Naive B cell (primary cell): ENCODE results near the gene SEMA7A. TPM values are rescaled to one million over a fixed set of nuclear protein-coding genes. Genes with fewer than 3 reads are reported as not detected.

Experiments
- ATAC-seq, 2 donors: fragments of 150-1000 bp; cut with Tn5 transposase; 2 replicates each; pipeline ENCODE4 v1.10.0; 2021; ENCODE audit warnings: low read depth in 2 of 2, mild to moderate bottlenecking in 2 of 2, moderate library complexity in 2 of 2
- DNase-seq: peaks from one replicate; pipeline ENCODE4 v3.0.0; 2022
- H3K27ac Mint-ChIP-seq, 6 donors: one replicate each; pipeline ENCODE4 v1.8.0; 2020 to 2022; ENCODE audit warnings: mild to moderate bottlenecking in 6 of 6, mixed read lengths in 6 of 6, moderate library complexity in 5 of 6, inconsistent platforms in 2 of 6
- H3K27me3 Mint-ChIP-seq, 3 donors: one replicate each; pipeline ENCODE4 v1.8.0; 2021 to 2022; ENCODE audit warnings: mixed read lengths in 3 of 3, mild to moderate bottlenecking in 1 of 3
- H3K36me3 Mint-ChIP-seq, 2 donors: one replicate each; pipeline ENCODE4 v1.8.0; 2020 to 2022; ENCODE audit warnings: mixed read lengths in 2 of 2, inconsistent platforms in 1 of 2, mild to moderate bottlenecking in 1 of 2
- H3K4me1 Mint-ChIP-seq, 3 donors: one replicate each; pipeline ENCODE4 v1.8.0; 2020 to 2022; ENCODE audit warnings: mixed read lengths in 3 of 3, inconsistent platforms in 1 of 3, mild to moderate bottlenecking in 1 of 3, moderate library complexity in 1 of 3
- H3K4me3 Mint-ChIP-seq, 8 donors: one replicate each; pipeline ENCODE4 v1.8.0; 2020 to 2022; ENCODE audit warnings: mild to moderate bottlenecking in 8 of 8, mixed read lengths in 8 of 8, moderate library complexity in 8 of 8, inconsistent platforms in 2 of 8
- H3K9me3 Mint-ChIP-seq, 7 donors: one replicate each; pipeline ENCODE4 v1.8.0; 2020 to 2022; ENCODE audit warnings: mixed read lengths in 7 of 7, mild to moderate bottlenecking in 5 of 7, inconsistent platforms in 2 of 7, moderate library complexity in 1 of 7
- polyA plus RNA-seq, 6 donors: library from polyadenylated mRNA; unstranded; fragments of 300-500 nt; fragmentation: Illumina TruSeq; gene quantifications; one replicate each; pipeline ENCODE4 v1.2.3, GENCODE V29; 2021; ENCODE audit warnings: low read depth in 6 of 6

Gene SEMA7A
- polyA plus RNA-seq, 6 donors from 2014 or later = 0.10 to 1.5 (median 0.62) TPM; not detected in 1

- H3K27ac Mint-ChIP-seq = peak overlapping the region; percentile 32 to 86 (median 66)
- ATAC-seq (no peak), DNase-seq (no peak)
- peaks cover 0 to 11% of the 10 kb centered on the region in 2 donors for H3K36me3 Mint-ChIP-seq
- H3K4me1 Mint-ChIP-seq = peaks cover 75 to 92% (median 89%) of the 10 kb centered on the region in 3 donors
- peak overlapping the region in 5 of 8 donors; percentile 9 to 59 (median 23) for H3K4me3 Mint-ChIP-seq
- no peaks in the 10 kb centered on the region for H3K9me3 Mint-ChIP-seq
- H3K27me3 Mint-ChIP-seq = no peaks in the 10 kb centered on the region
Measured at GRCh38 chr15:74423431-74424257, 10.1 kb downstream of the SEMA7A start.

GRCh38 chr15:74422652-74423430 lies 10.9 kb downstream of the SEMA7A start:
- peak overlapping the region; percentile 26 to 86 (median 72) for H3K27ac Mint-ChIP-seq
- H3K4me3 Mint-ChIP-seq = peak overlapping the region in 5 of 8 donors; percentile 42 to 73 (median 48)
- no peak for DNase-seq
- H3K9me3 Mint-ChIP-seq = no peaks in the 10 kb centered on the region
- ATAC-seq = peak; percentile 47 to 57
- peaks cover 67 to 86% (median 86%) of the 10 kb centered on the region in 3 donors for H3K4me1 Mint-ChIP-seq
- peaks cover 0 to 11% of the 10 kb centered on the region in 2 donors for H3K36me3 Mint-ChIP-seq
- H3K27me3 Mint-ChIP-seq = no peaks in the 10 kb centered on the region

- Mint-ChIP-seq H3K4me1 (peaks cover 63 to 86% (median 80%) of the 10 kb centered on the region in 3 donors), H3K27ac (peak overlapping the region in 4 of 6 donors; percentile 26 to 85 (median 66)), H3K9me3 (no peaks in the 10 kb centered on the region), H3K27me3 (no peaks in the 10 kb centered on the region), H3K4me3 (peak overlapping the region in 2 of 8 donors; percentile 49 to 73), H3K36me3 (peaks cover 0 to 11% of the 10 kb centered on the region in 2 donors)
- DNase-seq (no peak), ATAC-seq (no peak)
Measured at GRCh38 chr15:74422265-74422651, 11.5 kb downstream of the SEMA7A start.

- peak overlapping the region in 4 of 6 donors; percentile 18 to 86 (median 54) for H3K27ac Mint-ChIP-seq
- peaks cover 0 to 8% of the 10 kb centered on the region in 2 donors for H3K36me3 Mint-ChIP-seq
- no peaks in the 10 kb centered on the region for H3K27me3 Mint-ChIP-seq
- peaks cover 58 to 81% (median 74%) of the 10 kb centered on the region in 3 donors for H3K4me1 Mint-ChIP-seq
- DNase-seq (no peak), ATAC-seq (no peak)
- H3K9me3 Mint-ChIP-seq = no peaks in the 10 kb centered on the region
- H3K4me3 Mint-ChIP-seq = peak overlapping the region in 4 of 8 donors; percentile 6 to 49 (median 36)
Measured at GRCh38 chr15:74421302-74422245, 12.2 kb downstream of the SEMA7A start.

GRCh38 chr15:74420193-74420905 lies 13.4 kb downstream of the SEMA7A start:
- Mint-ChIP-seq H3K9me3 (no peaks in the 10 kb centered on the region), H3K36me3 (peaks cover 6 to 15% of the 10 kb centered on the region in 2 donors), H3K27me3 (no peaks in the 10 kb centered on the region), H3K4me1 (peaks cover 58 to 75% (median 66%) of the 10 kb centered on the region in 3 donors), H3K4me3 (peak overlapping the region in 2 of 8 donors; percentile 39 to 53), H3K27ac (peak overlapping the region in 4 of 6 donors; percentile 36 to 77 (median 74))
- DNase-seq = no peak
- ATAC-seq = no peak

- peaks cover 53 to 66% (median 57%) of the 10 kb centered on the region in 3 donors for H3K4me1 Mint-ChIP-seq
- peak overlapping the region in 3 of 6 donors; percentile 47 to 77 (median 63) for H3K27ac Mint-ChIP-seq
- H3K9me3 Mint-ChIP-seq = no peaks in the 10 kb centered on the region
- peaks cover 6 to 22% of the 10 kb centered on the region in 2 donors for H3K36me3 Mint-ChIP-seq
- ATAC-seq (no peak), DNase-seq (no peak)
- no peak overlapping the region for H3K4me3 Mint-ChIP-seq
- no peaks in the 10 kb centered on the region for H3K27me3 Mint-ChIP-seq
Measured at GRCh38 chr15:74419432-74419831, 14.3 kb downstream of the SEMA7A start.

- Mint-ChIP-seq H3K4me3 (no peak overlapping the region), H3K27ac (peak overlapping the region in 2 of 6 donors; percentile 69 to 83), H3K4me1 (peaks cover 53 to 59% (median 55%) of the 10 kb centered on the region in 3 donors), H3K9me3 (no peaks in the 10 kb centered on the region), H3K27me3 (no peaks in the 10 kb centered on the region), H3K36me3 (peaks cover 6 to 28% of the 10 kb centered on the region in 2 donors)
- no peak for ATAC-seq
- no peak for DNase-seq
Measured at GRCh38 chr15:74418575-74419338, 15.0 kb downstream of the SEMA7A start.

- no peak for DNase-seq
- Mint-ChIP-seq H3K9me3 (no peaks in the 10 kb centered on the region), H3K4me3 (no peak overlapping the region), H3K4me1 (peaks cover 44 to 49% (median 45%) of the 10 kb centered on the region in 3 donors), H3K27ac (peak overlapping the region in 1 of 6 donors; percentile 74), H3K36me3 (peaks cover 6 to 38% of the 10 kb centered on the region in 2 donors), H3K27me3 (no peaks in the 10 kb centered on the region)
- no peak for ATAC-seq
Measured at GRCh38 chr15:74417670-74418069, 16.1 kb downstream of the SEMA7A start.

- H3K27me3 Mint-ChIP-seq = no peaks in the 10 kb centered on the region
- peaks cover 40 to 44% (median 41%) of the 10 kb centered on the region in 3 donors for H3K4me1 Mint-ChIP-seq
- peaks cover 6 to 42% of the 10 kb centered on the region in 2 donors for H3K36me3 Mint-ChIP-seq
- H3K27ac Mint-ChIP-seq = peak overlapping the region in 2 of 6 donors; percentile 65 to 74
- H3K4me3 Mint-ChIP-seq = no peak overlapping the region
- DNase-seq (no peak), ATAC-seq (no peak)
- no peaks in the 10 kb centered on the region for H3K9me3 Mint-ChIP-seq
Measured at GRCh38 chr15:74417225-74417624, 16.5 kb downstream of the SEMA7A start.

GRCh38 chr15:74415966-74416916 lies 17.5 kb downstream of the SEMA7A start:
- Mint-ChIP-seq H3K36me3 (peaks cover 6 to 52% of the 10 kb centered on the region in 2 donors), H3K4me1 (peaks cover 30 to 34% (median 31%) of the 10 kb centered on the region in 3 donors), H3K27ac (peak overlapping the region in 3 of 6 donors; percentile 59 to 90 (median 74)), H3K9me3 (no peaks in the 10 kb centered on the region), H3K27me3 (no peaks in the 10 kb centered on the region), H3K4me3 (peak overlapping the region in 1 of 8 donors; percentile 67)
- no peak for DNase-seq
- no peak for ATAC-seq
